ENCODE results near the gene GALNT2. TPM values are rescaled to one million over a fixed set of nuclear protein-coding genes. Genes with fewer than 3 reads are reported as not detected.

GALNT2 gene
- total and polyA plus RNA-seq, 2 of the 13 experiments (the other 11 are each of a cell fraction or from before 2014, with no cell fraction given), result 39.3 to 39.6 TPM

- H3K27me3 ChIP-seq (ENCODE audit: control insufficient read depth in 1 of 2, insufficient read depth in 2 of 2, low read length in 2 of 2), result no peaks in the 10 kb centered on the region
- in situ Hi-C loops (cut with HindIII; ENCODE audit: extremely low pct_ligation_motif_present, low pct_unique_long_range_greater_than_20kb) (no loop called here), intact Hi-C loops (cut with micrococcal nuclease; ENCODE audit: unreplicated experiment) (no loop called here)
- no peaks in the 10 kb centered on the region for H3K9me3 ChIP-seq (ENCODE audit: low read length)
- H3K36me3 ChIP-seq (replicated peaks in 1 of 2; ENCODE audit: control insufficient read depth in 1 of 2, insufficient read depth in 2 of 2, low read length in 2 of 2), result peaks cover 0 to 1% of the 10 kb centered on the region in 2 experiments; a peak in 1 of 5 replicates
- DNase-seq (ENCODE audit: low spot score) (no peak), ATAC-seq (no peak), FAIRE-seq (no peak)
- no peak overlapping the region for H3K4me2 ChIP-seq (ENCODE audit: low read depth, low read length)
- H2AFZ ChIP-seq (ENCODE audit: low read length), result no peak overlapping the region
- no peaks in the 10 kb centered on the region for H4K20me1 ChIP-seq (ENCODE audit: insufficient read depth, low read length)
- H3K9ac ChIP-seq (ENCODE audit: insufficient read depth, low read depth, low read length), result no peak overlapping the region
- CTCF ChIA-PET (ENCODE audit: low intra/inter-chr PET ratio, low total read pairs), result no interaction called here
- H3K79me2 ChIP-seq (ENCODE audit: insufficient read depth, low read length), result peaks cover 39% of the 10 kb centered on the region
- peaks cover 84% of the 10 kb centered on the region for H3K4me1 ChIP-seq (ENCODE audit: insufficient read depth, low read length)
- BruUV-seq (replicated peaks), result no TSS peak
- no peak overlapping the region for H3K27ac ChIP-seq (ENCODE audit: extremely low read length, insufficient read depth, low read length)
- no peak for TF ChIP-seq PRMT3 (CRISPR knock-in tag; IDR thresholded peaks at IDR 0.05; ENCODE audit: borderline replicate concordance, low read depth)
- no peak for TF ChIP-seq GATAD1 (CRISPR knock-in tag; IDR thresholded peaks at IDR 0.05)
- no peak for TF ChIP-seq CBX5 (CRISPR knock-in tag; IDR thresholded peaks at IDR 0.05; ENCODE audit: borderline replicate concordance)
- no peak for TF ChIP-seq ZNF7 (CRISPR knock-in tag; IDR thresholded peaks at IDR 0.05)
- no peak for TF ChIP-seq AHR (CRISPR knock-in tag; IDR thresholded peaks at IDR 0.05)
- TF ChIP-seq ZNF619 (CRISPR knock-in tag; IDR thresholded peaks at IDR 0.05), result no peak
- TF ChIP-seq ZNF737 (CRISPR knock-in tag; IDR thresholded peaks at IDR 0.05; ENCODE audit: borderline replicate concordance), result no peak
- TF ChIP-seq ZBTB37 (CRISPR knock-in tag; IDR thresholded peaks at IDR 0.05), result no peak
- no peak for TF ChIP-seq SIN3B (IDR thresholded peaks at IDR 0.05; ENCODE audit: low read length)
- no peak for TF ChIP-seq CREB1 (IDR thresholded peaks at IDR 0.05)
- no peak for TF ChIP-seq CREB1 (CRISPR knock-in tag; IDR thresholded peaks at IDR 0.05)
- TF ChIP-seq HNRNPLL (IDR thresholded peaks at IDR 0.05; ENCODE audit: low read depth, low read length, poor library complexity, severe bottlenecking), result no peak
- no peak for TF ChIP-seq HMG20B (CRISPR knock-in tag; conservative IDR thresholded peaks at IDR 0.05)
- TF ChIP-seq ZNF460 (CRISPR knock-in tag; IDR thresholded peaks at IDR 0.05; ENCODE audit: borderline replicate concordance), result no peak
- TF ChIP-seq ZBTB8A (CRISPR knock-in tag; IDR thresholded peaks at IDR 0.05; ENCODE audit: borderline replicate concordance, low read depth), result no peak
- no peak for TF ChIP-seq SP1 (IDR thresholded peaks at IDR 0.05)
- TF ChIP-seq SP1 (CRISPR knock-in tag; IDR thresholded peaks at IDR 0.05), result no peak
- TF ChIP-seq MEF2D (CRISPR knock-in tag; IDR thresholded peaks at IDR 0.05), result no peak
- TF ChIP-seq KAT7 (CRISPR knock-in tag; IDR thresholded peaks at IDR 0.05; ENCODE audit: borderline replicate concordance), result no peak
- TF ChIP-seq SRSF4 (IDR thresholded peaks at IDR 0.05; ENCODE audit: low read depth, low read length, poor library complexity, severe bottlenecking), result no peak
- TF ChIP-seq ZNF124 (CRISPR knock-in tag; IDR thresholded peaks at IDR 0.05), result no peak
- WGBS (ENCODE audit: low lambda C conversion rate), result 89% methylated on average over 5 of the region's 5 CpGs
- POLR2A ChIA-PET, result no interaction called here
- no peak overlapping the region for H3K4me3 ChIP-seq (replicated peaks in 1 of 3; ENCODE audit: insufficient read depth in 1 of 3, low read depth in 2 of 3, low read length in 3 of 3)
These were observed 89.0 kb downstream of the GALNT2 start for GRCh38 chr1:230156068-230156467.

Measured in HepG2 (cell line).